ENCODE results near the gene CBL. TPM values are rescaled to one million over a fixed set of nuclear protein-coding genes. Genes with fewer than 3 reads are reported as not detected.

Gene CBL
- total RNA-seq, 1 donor from 2014 or later: 27.8 TPM

GRCh38 chr11:119202554-119202953, 3.6 kb upstream of the CBL start:
- CTCF ChIA-PET: no interaction called here
- H3K4me3 Mint-ChIP-seq: no peak overlapping the region
- ATAC-seq (ENCODE audit: low read depth): no peak

GRCh38 chr11:119204066-119204465, 2.1 kb upstream of the CBL start:
- H3K4me3 Mint-ChIP-seq: no peak overlapping the region
- intact Hi-C loops (cut with micrococcal nuclease): no loop called here
- no peak for DNase-seq
- ChIA-PET POLR2A (interaction anchor here (1.5 kb wide), 1 partner anchor 109 kb away, joined by 3 read pairs; a partner anchor contains a TSS), CTCF (interaction anchor here (1.1 to 4.0 kb wide), 4 partner anchors 7 to 81 kb away, joined by 3 to 23 read pairs (median 5); no protein-coding TSS in a partner anchor)
- peaks cover 3% of the 10 kb centered on the region for H3K36me3 Mint-ChIP-seq (ENCODE audit: low read depth)
- no peak for TF ChIP-seq CTCF (IDR thresholded peaks at IDR 0.05)
- H3K4me1 Mint-ChIP-seq: peaks cover 25% of the 10 kb centered on the region
- no peaks in the 10 kb centered on the region for H3K9me3 Mint-ChIP-seq
- H3K27me3 Mint-ChIP-seq: no peaks in the 10 kb centered on the region
- no peak overlapping the region for H3K27ac Mint-ChIP-seq
- no peak for ATAC-seq (ENCODE audit: low read depth)

More at GRCh38 chr11:119202554-119202953, 3.6 kb upstream of the CBL start:
- peaks cover 17% of the 10 kb centered on the region for H3K4me1 Mint-ChIP-seq
- TF ChIP-seq CTCF (IDR thresholded peaks at IDR 0.05): no peak
- H3K36me3 Mint-ChIP-seq (ENCODE audit: low read depth): peaks cover 3% of the 10 kb centered on the region
- intact Hi-C loops (cut with micrococcal nuclease): no loop called here
- H3K27me3 Mint-ChIP-seq: no peaks in the 10 kb centered on the region
- POLR2A ChIA-PET: no interaction called here
- no peak for DNase-seq
- H3K9me3 Mint-ChIP-seq: no peaks in the 10 kb centered on the region
- no peak overlapping the region for H3K27ac Mint-ChIP-seq

GRCh38 chr11:119205080-119205479, 1.1 kb upstream of the CBL start:
- CTCF ChIA-PET: interaction anchor here (1.0 to 4.0 kb wide), 7 partner anchors 8 to 116 kb away, joined by 3 to 23 read pairs (median 6); partner anchors contain the start of gene C2CD2L
- intact Hi-C loops (cut with micrococcal nuclease): loop anchor here (1.0 to 5.0 kb wide), 2 partner anchors 79 to 768 kb away; partner anchors contain the start of gene KMT2A
- H3K9me3 Mint-ChIP-seq: no peaks in the 10 kb centered on the region

GRCh38 chr11:119206511-119207414, 624 bp downstream of the CBL start:
- CTCF ChIA-PET: interaction anchor here (0.6 to 4.0 kb wide), 13 partner anchors 8 to 116 kb away, joined by 3 to 23 read pairs (median 4); partner anchors contain the start of genes C2CD2L and NLRX1
- Mint-ChIP-seq H3K4me1 (peaks cover 31% of the 10 kb centered on the region), H3K4me3 (peak overlapping the region; percentile 96), H3K27me3 (no peaks in the 10 kb centered on the region), H3K27ac (peak overlapping the region; percentile 88), H3K36me3 (ENCODE audit: low read depth) (peaks cover 3% of the 10 kb centered on the region), H3K9me3 (no peaks in the 10 kb centered on the region)
- POLR2A ChIA-PET: interaction anchor here (0.5 to 2.3 kb wide), 14 partner anchors 38 to 771 kb away, joined by 3 to 21 read pairs (median 4); partner anchors contain the start of genes C2CD2L, HYOU1, RPS25 and TRAPPC4
- DNase-seq (no peak), ATAC-seq (ENCODE audit: low read depth) (peak; percentile 15)
- TF ChIP-seq CTCF (IDR thresholded peaks at IDR 0.05): no peak
- intact Hi-C loops (cut with micrococcal nuclease): loop anchor here (1.0 to 5.0 kb wide), 5 partner anchors 16 to 769 kb away; partner anchors contain the start of genes KMT2A and USP2

More at GRCh38 chr11:119205080-119205479, 1.1 kb upstream of the CBL start:
- Mint-ChIP-seq H3K4me3 (peak overlapping the region; percentile 96), H3K27ac (peak overlapping the region; percentile 56), H3K36me3 (ENCODE audit: low read depth) (peaks cover 3% of the 10 kb centered on the region), H3K4me1 (peaks cover 31% of the 10 kb centered on the region), H3K27me3 (no peaks in the 10 kb centered on the region)
- POLR2A ChIA-PET: interaction anchor here (0.6 to 1.8 kb wide), 8 partner anchors 15 to 187 kb away, joined by 3 to 6 read pairs (median 3); partner anchors contain the start of genes C2CD2L, HYOU1, RPS25 and TRAPPC4
- ATAC-seq (ENCODE audit: low read depth) (no peak), DNase-seq (no peak)
- no peak for TF ChIP-seq CTCF (IDR thresholded peaks at IDR 0.05)
